H1 (cell line): ENCODE measurements around the gene TMEM63A. TPM values are rescaled to one million over a fixed set of nuclear protein-coding genes. Genes with fewer than 3 reads are reported as not detected.

Experiments
- CTCF ChIA-PET: fragments of 300-600 bp; sonication (Branson Sonifier 250); formaldehyde crosslinking; loops from one replicate; lab custom pipeline; 2021; ENCODE audit not compliant: partially characterized antibody; lab: Charles Lee
- POLR2A ChIA-PET: fragments of 300-600 bp; sonication (Branson Sonifier 250); formaldehyde crosslinking; loops from one replicate; lab custom pipeline; 2021; ENCODE audit warnings: inconsistent platforms; ENCODE audit not compliant: partially characterized antibody; lab: Charles Lee
- DNase-seq, 2 experiments: peaks; one replicate each; pipeline versions ENCODE4 v3.0.0 to v3.0.0-alpha.2; 2010 to 2022; ENCODE audit warnings: low spot score in 2 of 2, low read depth in 1 of 2, mixed read lengths in 1 of 2
- FAIRE-seq: peaks from 2 replicates; lab custom pipeline; 2011; peaks lifted over from hg19 to GRCh38; lab: Jason Lieb, UNC
- H2AFZ ChIP-seq: 2 replicates; pipeline ENCODE4 v1.8.1; 2012; ENCODE audit warnings: low read length, inconsistent platforms
- H2AK5ac ChIP-seq: 2 replicates; pipeline ENCODE4 v1.6.1; 2013; ENCODE audit warnings: low read depth, low read length
- H2BK120ac ChIP-seq: replicated peaks from 2 replicates; pipeline ENCODE3; 2013; ENCODE audit warnings: low read depth, low read length, inconsistent platforms
- H2BK12ac ChIP-seq: 2 replicates; pipeline ENCODE4 v1.6.1; 2013; ENCODE audit warnings: low read depth, low read length
- H2BK15ac ChIP-seq: 2 replicates; pipeline ENCODE4 v1.6.1; 2013; ENCODE audit warnings: low read length
- H2BK20ac ChIP-seq: 2 replicates; pipeline ENCODE4 v1.6.1; 2013; ENCODE audit warnings: low read length
- H2BK5ac ChIP-seq: 2 replicates; pipeline ENCODE4 v1.6.1; 2013; ENCODE audit warnings: low read depth, low read length
- H3K14ac ChIP-seq: 2 replicates; pipeline ENCODE4 v1.6.1; 2013; ENCODE audit warnings: inconsistent platforms; ENCODE audit not compliant: insufficient read length
- H3K18ac ChIP-seq: 2 replicates; pipeline ENCODE4 v1.6.1; 2013; ENCODE audit warnings: low read length; ENCODE audit errors: extremely low read depth
- H3K23ac ChIP-seq: 2 replicates; pipeline ENCODE4 v1.6.1; 2013; ENCODE audit warnings: inconsistent platforms; ENCODE audit not compliant: insufficient read length
- H3K23me2 ChIP-seq: 2 replicates; pipeline ENCODE4 v1.6.1; 2013; ENCODE audit warnings: low read depth, low read length
- H3K27ac ChIP-seq: 2 replicates; pipeline ENCODE4 v1.6.1; 2011; ENCODE audit warnings: low read depth, low read length, inconsistent platforms
- H3K27me3 ChIP-seq, 4 experiments: replicated peaks in 1 of 4; 1 replicate in 1 of 4; 2 replicates in 3 of 4; pipeline versions ENCODE4 v1.6.1 to v1.8.1; 2011 to 2013; ENCODE audit warnings: low read length in 3 of 4, mild to moderate bottlenecking in 3 of 4, inconsistent platforms in 2 of 4, mixed read lengths in 2 of 4, moderate library complexity in 1 of 4; ENCODE audit not compliant: control insufficient read depth in 3 of 4, insufficient read depth in 3 of 4; ENCODE audit errors: extremely low read depth in 1 of 4
- H3K36me3 ChIP-seq, 4 experiments: 2 replicates each; pipeline versions ENCODE4 v1.6.1 to v1.8.1; 2011 to 2013; ENCODE audit warnings: mild to moderate bottlenecking in 4 of 4, low read length in 3 of 4, moderate library complexity in 2 of 4, control low read depth in 1 of 4, inconsistent platforms in 1 of 4; ENCODE audit not compliant: insufficient read depth in 4 of 4, control insufficient read depth in 2 of 4
- H3K4ac ChIP-seq: replicated peaks from 2 replicates; pipeline ENCODE3; 2013; ENCODE audit warnings: low read length, low read depth, mixed read lengths, inconsistent platforms; ENCODE audit not compliant: insufficient read length
- H3K4me1 ChIP-seq, 4 experiments: replicated peaks in 1 of 4; 1 replicate in 1 of 4; 2 replicates in 3 of 4; pipeline versions ENCODE4 v1.6.1 to v1.8.1; 2011 to 2013; ENCODE audit warnings: low read length in 3 of 4, inconsistent platforms in 2 of 4, mixed read lengths in 1 of 4; ENCODE audit not compliant: insufficient read depth in 4 of 4, control insufficient read depth in 3 of 4
- H3K4me2 ChIP-seq, 2 experiments: 2 replicates each; pipeline versions ENCODE4 v1.6.1 to v1.8.1; 2011 to 2013; ENCODE audit warnings: low read depth in 2 of 2, low read length in 2 of 2, control low read depth in 1 of 2, inconsistent platforms in 1 of 2, mild to moderate bottlenecking in 1 of 2; ENCODE audit not compliant: insufficient read depth in 1 of 2
- H3K4me3 ChIP-seq, 4 experiments: fragments of 200-600, 300-600 bp in 1 of 4; sonication (generic), shearing (Covaris generic), sonication (Bioruptor Twin) in 1 of 4; 2 replicates each; pipeline versions ENCODE4 v1.5.1 to v1.8.1; 2011 to 2016; ENCODE audit warnings: low read length in 4 of 4, low read depth in 3 of 4, control low read depth in 2 of 4, inconsistent platforms in 2 of 4, mild to moderate bottlenecking in 2 of 4, mixed read lengths in 1 of 4, moderate library complexity in 1 of 4; ENCODE audit not compliant: insufficient read depth in 2 of 4; ENCODE audit errors: extremely low read depth in 1 of 4
- H3K56ac ChIP-seq: replicated peaks from 2 replicates; pipeline ENCODE3; 2013; ENCODE audit warnings: low read depth, mild to moderate bottlenecking, mixed read lengths, low read length, inconsistent platforms; ENCODE audit not compliant: insufficient read length
- H3K79me1 ChIP-seq: 2 replicates; pipeline ENCODE4 v1.6.1; 2013; ENCODE audit warnings: low read depth, low read length, control low read depth
- H3K79me2 ChIP-seq, 2 experiments: 2 replicates each; pipeline versions ENCODE4 v1.6.1 to v1.8.1; 2012 to 2013; ENCODE audit warnings: low read length in 2 of 2, mild to moderate bottlenecking in 2 of 2, inconsistent platforms in 1 of 2; ENCODE audit not compliant: insufficient read depth in 2 of 2, control insufficient read depth in 1 of 2
- H3K9ac ChIP-seq, 4 experiments: replicated peaks in 1 of 4; 1 replicate in 1 of 4; 2 replicates in 3 of 4; pipeline versions ENCODE4 v1.6.1 to v1.8.1; 2011 to 2013; ENCODE audit warnings: low read depth in 3 of 4, low read length in 3 of 4, control low read depth in 2 of 4, mild to moderate bottlenecking in 2 of 4, moderate library complexity in 2 of 4, inconsistent platforms in 1 of 4; ENCODE audit errors: extremely low read depth in 1 of 4
- H3K9me3 ChIP-seq, 2 experiments: 2 replicates each; pipeline versions ENCODE4 v1.6.1 to v1.8.1; 2012 to 2013; ENCODE audit warnings: mild to moderate bottlenecking in 2 of 2, moderate library complexity in 2 of 2, control low read depth in 1 of 2, inconsistent platforms in 1 of 2, low read depth in 1 of 2, low read length in 1 of 2, mixed read lengths in 1 of 2; ENCODE audit not compliant: insufficient read depth in 2 of 2
- H4K20me1 ChIP-seq, 2 experiments: replicated peaks in 1 of 2; 2 replicates each; pipeline versions ENCODE3 to v1.8.1; 2011 to 2013; ENCODE audit warnings: inconsistent platforms in 2 of 2, low read length in 2 of 2, mild to moderate bottlenecking in 1 of 2; ENCODE audit not compliant: insufficient read depth in 2 of 2, control insufficient read depth in 1 of 2
- H4K5ac ChIP-seq: 2 replicates; pipeline ENCODE4 v1.6.1; 2013; ENCODE audit warnings: low read length, low read depth, mixed read lengths, inconsistent platforms; ENCODE audit not compliant: insufficient read length
- H4K8ac ChIP-seq: 2 replicates; pipeline ENCODE4 v1.8.0; 2013; ENCODE audit warnings: mild to moderate bottlenecking, moderate library complexity, low read length, inconsistent platforms; ENCODE audit not compliant: insufficient read depth; ENCODE audit errors: extremely low read depth
- H4K91ac ChIP-seq: replicated peaks from 2 replicates; pipeline ENCODE3; 2013; ENCODE audit warnings: low read length, mixed read lengths, inconsistent platforms; ENCODE audit not compliant: insufficient read length
- BACH1 ChIP-seq: IDR thresholded peaks from 2 replicates; pipeline ENCODE4 v1.6.1; 2012; ENCODE audit warnings: low read length, improper control_type of control experiment
- E2F6 ChIP-seq: IDR thresholded peaks from 2 replicates; pipeline ENCODE4 v1.6.1; 2012; ENCODE audit warnings: inconsistent platforms
- FOSL1 ChIP-seq: IDR thresholded peaks from 2 replicates; pipeline ENCODE4 v1.6.1; 2011; ENCODE audit warnings: mild to moderate bottlenecking, low read depth, low read length, moderate library complexity; ENCODE audit not compliant: insufficient read depth
- GABPA ChIP-seq: IDR thresholded peaks from 2 replicates; pipeline ENCODE4 v1.6.1; 2011; ENCODE audit warnings: mild to moderate bottlenecking, low read length, moderate library complexity, borderline replicate concordance; ENCODE audit not compliant: insufficient read depth
- HDAC6 ChIP-seq: IDR thresholded peaks from one replicate; pipeline ENCODE4 v1.7.1; 2012; ENCODE audit warnings: low read depth, mild to moderate bottlenecking, inconsistent platforms, low read length, moderate library complexity
- KDM1A ChIP-seq: fragments of 200-600, 300-600 bp; sonication (generic); IDR thresholded peaks from 2 replicates; pipeline ENCODE4 v1.7.1; 2016; ENCODE audit warnings: mild to moderate bottlenecking, low read length, borderline replicate concordance
- KDM4A ChIP-seq: IDR thresholded peaks from one replicate; pipeline ENCODE4 v1.7.1; 2012; ENCODE audit warnings: low read depth, mild to moderate bottlenecking, moderate library complexity, low read length, inconsistent platforms; ENCODE audit not compliant: severe bottlenecking
- MAFK ChIP-seq: IDR thresholded peaks from 2 replicates; pipeline ENCODE4 v1.6.1; 2012; ENCODE audit warnings: low read depth, mild to moderate bottlenecking, improper control_type of control experiment, low read length
- RFX5 ChIP-seq: IDR thresholded peaks from 2 replicates; pipeline ENCODE4 v1.6.1; 2011; ENCODE audit warnings: low read depth, low read length, improper control_type of control experiment, borderline replicate concordance
- SP1 ChIP-seq: IDR thresholded peaks from 2 replicates; pipeline ENCODE4 v1.6.1; 2011; ENCODE audit warnings: low read depth, low read length
- SUZ12 ChIP-seq: fragments of 200-600 bp; sonication (generic); IDR thresholded peaks from 2 replicates; pipeline ENCODE4 v1.6.1; 2012; ENCODE audit warnings: mild to moderate bottlenecking, inconsistent platforms, low read length, moderate library complexity, mixed read lengths
- WGBS, 2 experiments: shearing (Covaris generic) in 1 of 2; methylation state at CpG; one replicate each; pipeline versions ENCODE4 v1.1.6 to v1.1.7; 2013 to 2015; ENCODE audit warnings: low lambda C conversion rate in 2 of 2, mixed read lengths in 2 of 2, inconsistent platforms in 1 of 2, low coverage in 1 of 2, missing lambda C conversion rate in 1 of 2; ENCODE audit not compliant: insufficient replicate concordance in 2 of 2, insufficient coverage in 1 of 2, insufficient read length in 1 of 2; ENCODE audit errors: extremely low coverage in 1 of 2, missing lambda C conversion rate in 1 of 2; 5-methylcytosine and 5-hydroxymethylcytosine counted together
- polyA plus RNA-seq, 7 experiments: library from polyadenylated mRNA; depleted of rRNA in 3 of 7; stranded (reverse) in 5 of 7; unstranded in 2 of 7; fragments of >200 nt in 5 of 7; fragments of 200-250 nt in 2 of 7; gene quantifications; 1 replicate in 5 of 7; 2 replicates in 1 of 7; 4 replicates in 1 of 7; pipeline versions ENCODE4 v1.2.1 to v1.2.3, GENCODE V29; 2011 to 2013; ENCODE audit warnings: missing spikeins in 2 of 7, mixed read lengths in 2 of 7
- total RNA-seq: library from RNA; stranded (reverse); fragmentation: NEBNext Ultra II Directional; extraction: Animal tissue kit (Norgen Biotek cat#: 25700); gene quantifications from 2 replicates; pipeline ENCODE4 v1.2.1, GENCODE V29; 2021

TMEM63A gene
- total and polyA plus RNA-seq, 2 of the 8 experiments (the other 6 are each of a cell fraction or from before 2014, with no cell fraction given), result 26.1 to 55.4 TPM

GRCh38 chr1:225822655-225823403 lies 59.4 kb downstream of the TMEM63A start:
- Histone ChIP-seq H3K4me1 (peaks cover 8 to 23% (median 16%) of the 10 kb centered on the region in 4 experiments), H3K23me2 (no peaks in the 10 kb centered on the region), H4K91ac (no peak overlapping the region), H4K5ac (no peak overlapping the region), H3K9me3 (no peaks in the 10 kb centered on the region), H2AFZ (no peak overlapping the region), H3K79me2 (peaks cover 0 to 11% of the 10 kb centered on the region in 2 experiments; a peak in 1 of 4 replicates), H2BK120ac (no peak overlapping the region), H3K27ac (no peak overlapping the region), H2BK20ac (no peak overlapping the region), H2BK5ac (no peak overlapping the region), H2BK12ac (no peak overlapping the region), H3K4me3 (no peak overlapping the region), H3K9ac (no peak overlapping the region), H3K4ac (no peak overlapping the region), H2AK5ac (no peak overlapping the region), H3K23ac (no peak overlapping the region), H3K56ac (no peak overlapping the region), H3K79me1 (peaks cover 12% of the 10 kb centered on the region), H4K8ac (no peak overlapping the region), H3K14ac (no peak overlapping the region), H4K20me1 (peaks cover 2 to 9% of the 10 kb centered on the region in 2 experiments), H3K18ac (no peak overlapping the region), H2BK15ac (no peak overlapping the region), H3K36me3 (no peaks in the 10 kb centered on the region; a peak in 1 of 8 replicates), H3K4me2 (no peak overlapping the region), H3K27me3 (no peaks in the 10 kb centered on the region)
- DNase-seq (no peak), FAIRE-seq (no peak)
- POLR2A ChIA-PET, result interaction anchor here (0.7 to 2.1 kb wide), 6 partner anchors 11 to 54 kb away, joined by 3 to 9 read pairs (median 3); partner anchors contain the start of gene SRP9
- CTCF ChIA-PET, result interaction anchor here (0.7 to 4.3 kb wide), 9 partner anchors 9 to 348 kb away, joined by 3 to 17 read pairs (median 4); partner anchors contain the start of genes EPHX1 and SRP9
- no peak for TF ChIP-seq E2F6
- TF ChIP-seq SUZ12, result no peak
- TF ChIP-seq KDM1A, result no peak
- TF ChIP-seq HDAC6, result no peak
- no peak for TF ChIP-seq KDM4A
- TF ChIP-seq GABPA, result no peak
- TF ChIP-seq FOSL1, result no peak
- no peak for TF ChIP-seq RFX5
- no peak for TF ChIP-seq SP1
- TF ChIP-seq BACH1, result no peak
- no peak for TF ChIP-seq MAFK
- 93% methylated on average over 12 of the region's 12 CpGs; no CpG with 5 or more reads in 1 of the 2 experiments for WGBS, 2 experiments
